RWPE1 (cell line): ENCODE results near the gene EXT2.

ENCODE experiments used
- CTCF ChIA-PET: fragments of 350-600 bp; sonication (Branson Sonifier 250); formaldehyde crosslinking; extraction: SDS; loops from one replicate; lab custom pipeline; 2021; lab: Yijun Ruan, JAX
- POLR2A ChIA-PET: fragments of 400-600 bp; formaldehyde crosslinking; extraction: SDS; loops from one replicate; lab custom pipeline; 2020; ENCODE audit warnings: antibody characterized with exemption; ENCODE audit not compliant: low non-redundant PET; lab: Yijun Ruan, JAX
- DNase-seq: peaks from one replicate; pipeline ENCODE4 v3.0.0; 2012; ENCODE audit warnings: low spot score
- H3K27ac ChIP-seq: fragments of 450-650 bp; 2 replicates; pipeline ENCODE4 v1.5.1; 2017
- CTCF ChIP-seq: fragments of 450-650 bp; conservative IDR thresholded peaks from 2 replicates; pipeline ENCODE4 v1.5.1; 2017; ENCODE audit warnings: low read depth, mild to moderate bottlenecking

The EXT2 gene

GRCh38 chr11:44244639-44245310 is 149.3 kb downstream of the EXT2 start:
- H3K27ac ChIP-seq: no peak overlapping the region
- no peak for TF ChIP-seq CTCF
- no peak for DNase-seq
- CTCF ChIA-PET: no interaction called here
- POLR2A ChIA-PET: no interaction called here

- H3K27ac ChIP-seq: no peak overlapping the region
- ChIA-PET POLR2A (no interaction called here), CTCF (no interaction called here)
- no peak for TF ChIP-seq CTCF
- DNase-seq: no peak
Measured at GRCh38 chr11:44246726-44247125, 151.2 kb downstream of the EXT2 start.

- no peak overlapping the region for H3K27ac ChIP-seq
- ChIA-PET CTCF (no interaction called here), POLR2A (no interaction called here)
- no peak for TF ChIP-seq CTCF
- DNase-seq: no peak
Measured at GRCh38 chr11:44247508-44247907, 152.0 kb downstream of the EXT2 start.

GRCh38 chr11:44248109-44248508 is 152.6 kb downstream of the EXT2 start:
- TF ChIP-seq CTCF: no peak
- H3K27ac ChIP-seq: no peak overlapping the region
- CTCF ChIA-PET: interaction anchor here (0.7 to 0.8 kb wide), 2 partner anchors 38 to 77 kb away, joined by 3 read pairs; no protein-coding TSS in a partner anchor
- POLR2A ChIA-PET: no interaction called here
- no peak for DNase-seq

GRCh38 chr11:44250421-44250820 is 154.9 kb downstream of the EXT2 start:
- H3K27ac ChIP-seq: no peak overlapping the region
- POLR2A ChIA-PET: no interaction called here
- no peak for TF ChIP-seq CTCF
- DNase-seq: no peak
- CTCF ChIA-PET: no interaction called here

- ChIA-PET CTCF (interaction anchor here (0.6 kb wide), 1 partner anchor 91 kb away, joined by 3 read pairs; no protein-coding TSS in a partner anchor), POLR2A (no interaction called here)
- no peak for TF ChIP-seq CTCF
- no peak overlapping the region for H3K27ac ChIP-seq
- DNase-seq: no peak
Measured at GRCh38 chr11:44252999-44253602, 157.6 kb downstream of the EXT2 start.
